Body of pancreas (tissue), 4 donors: ENCODE measurements around the gene SEMA6D.

Experiments used
- CTCF ChIP-seq, 7 experiments: fragments of 450-650 bp in 4 of 7; fragments of 200-600 bp in 3 of 7; sonication (generic) in 3 of 7; IDR thresholded peaks; one replicate each; pipeline ENCODE4 v1.5.1; 2016 to 2019; ENCODE audit warnings: antibody characterized with exemption in 7 of 7
- POLR2A ChIP-seq, 3 donors: fragments of 450-650 bp; IDR thresholded peaks; one replicate each; pipeline ENCODE4 v1.6.1; 2016; ENCODE audit warnings: antibody characterized with exemption in 3 of 3, mild to moderate bottlenecking in 2 of 3

GRCh38 chr15:47707391-47707790, 9.9 kb upstream of the SEMA6D start:
- TF ChIP-seq CTCF (IDR thresholded peaks at IDR 0.05), result no peak
- no peak for TF ChIP-seq POLR2A (IDR thresholded peaks at IDR 0.05)
